ENCODE measurements around the gene ASCC1.
"Not testable (repeated sequence)": the region's sequence is repeated elsewhere in the genome, so short reads cannot be mapped to it uniquely, and the experiment has no call there.

Gene ASCC1

DNA sequence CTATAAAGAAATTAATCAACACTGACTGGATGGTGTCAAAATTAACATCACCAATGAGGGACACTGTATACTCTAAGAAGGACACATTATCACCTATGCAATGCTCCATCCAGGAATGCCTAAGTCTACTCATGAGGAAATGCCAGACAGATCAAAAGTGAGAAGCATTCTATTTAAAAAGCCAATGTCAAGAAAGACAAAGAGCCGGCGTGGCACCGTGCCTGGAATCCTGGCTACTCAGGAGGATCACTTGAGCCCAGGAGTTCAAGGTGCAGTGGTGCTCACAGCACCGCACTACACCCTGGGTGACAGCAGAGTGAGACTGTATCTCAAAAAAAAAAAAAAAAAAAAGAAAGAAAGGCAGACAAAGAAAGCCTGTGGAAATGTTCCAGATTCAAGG is 45.8 kb downstream of the ASCC1 start:
- DNase-seq (ENCODE audit: low spot score): no peak

GRCh38 chr10:72167118-72167517 is 49.0 kb downstream of the ASCC1 start:
- no peak for DNase-seq (ENCODE audit: low spot score)

DNA sequence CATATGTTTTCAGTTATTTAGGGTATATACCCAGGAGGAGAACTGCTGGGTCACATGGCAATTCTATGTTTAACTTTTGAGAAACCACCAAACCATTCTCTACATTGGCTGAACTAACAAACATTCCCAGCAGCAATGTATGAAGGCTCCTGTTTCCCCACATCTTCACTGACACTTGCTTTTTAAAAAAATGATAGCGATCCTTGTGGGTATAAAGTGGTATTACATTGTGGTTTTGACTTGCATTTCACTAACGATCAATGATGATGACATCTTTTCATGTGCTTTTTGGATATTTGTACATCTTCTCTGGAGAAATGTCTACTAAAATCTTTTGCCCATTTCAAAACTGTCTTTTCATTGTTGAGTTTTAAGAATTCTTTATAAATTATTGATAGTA is 51.5 kb downstream of the ASCC1 start:
- no peak for DNase-seq (ENCODE audit: low spot score)

DNA sequence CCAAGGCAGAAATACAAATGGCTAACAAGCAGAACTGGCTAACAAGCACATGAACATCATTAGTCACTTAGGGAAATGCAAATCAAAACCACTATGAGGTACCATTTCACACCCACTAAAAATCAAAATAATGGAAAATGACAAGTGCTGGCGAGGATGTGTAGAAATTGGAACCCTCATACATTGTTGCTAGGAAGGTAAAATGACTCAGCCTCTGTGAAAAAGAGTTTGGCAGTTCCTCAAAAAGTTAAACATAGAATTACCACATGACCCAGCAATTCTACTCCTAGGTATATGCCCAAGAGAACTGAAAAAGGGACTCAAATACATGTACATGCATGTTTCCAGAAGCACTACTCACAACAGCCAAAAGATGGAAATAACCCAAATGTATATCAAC is 53.1 kb downstream of the ASCC1 start:
- no peak for DNase-seq (ENCODE audit: low spot score)

DNA sequence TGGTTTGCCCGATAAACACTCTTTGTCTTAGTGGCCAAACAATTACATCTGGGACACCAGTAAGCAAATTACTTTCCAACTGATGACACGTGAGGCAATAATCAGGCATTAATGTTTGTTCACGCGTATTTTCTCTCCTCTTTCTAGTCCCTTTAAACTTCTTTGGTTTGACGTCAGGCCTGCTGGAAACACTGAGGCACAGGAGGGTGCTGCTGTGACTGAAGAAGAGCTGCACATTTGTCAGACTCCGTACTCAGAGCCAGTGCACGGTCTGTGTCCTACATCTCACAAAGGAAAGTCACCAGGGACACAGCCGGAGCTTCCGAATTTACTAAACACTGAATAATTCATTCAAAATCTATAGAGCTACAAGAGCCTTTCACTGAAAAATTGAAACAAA is 57.9 kb downstream of the ASCC1 start:
- DNase-seq (ENCODE audit: low spot score): no peak

- no peak for DNase-seq (ENCODE audit: low spot score)
Observed at GRCh38 chr10:72156223-72156622, 59.9 kb downstream of the ASCC1 start.

GRCh38 chr10:72152286-72152685 is 63.8 kb downstream of the ASCC1 start:
- DNase-seq (ENCODE audit: low spot score): no peak

DNA sequence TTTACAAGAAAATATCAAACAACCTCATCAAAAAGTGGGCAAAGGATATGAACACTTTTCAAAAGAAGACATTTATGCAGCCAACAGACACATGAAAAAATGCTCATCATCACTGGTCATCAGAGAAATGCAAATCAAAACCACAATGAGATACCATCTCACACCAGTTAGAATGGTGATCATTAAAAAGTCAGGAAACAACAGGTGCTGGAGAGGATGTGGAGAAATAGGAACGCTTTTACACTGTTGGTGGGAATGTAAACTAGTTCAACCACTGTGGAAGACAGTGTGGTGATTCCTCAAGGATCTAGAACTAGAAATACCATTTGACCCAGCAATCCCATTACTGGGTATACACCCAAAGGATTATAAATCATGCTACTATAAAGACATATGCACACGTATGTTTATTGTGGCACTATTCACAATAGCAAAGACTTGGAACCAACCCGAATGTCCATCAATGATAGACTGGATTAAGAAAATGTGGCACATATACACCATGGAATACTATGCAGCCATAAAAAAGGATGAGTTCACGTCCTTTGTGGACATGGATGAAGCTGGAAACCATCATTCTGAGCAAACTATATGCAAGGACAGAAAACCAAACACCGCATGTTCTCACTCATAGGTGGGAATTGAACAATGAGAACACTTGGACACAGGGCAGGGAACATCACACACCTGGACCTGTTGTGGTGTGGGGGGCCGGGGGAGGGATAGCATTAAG is 65.2 kb downstream of the ASCC1 start:
- DNase-seq (ENCODE audit: low spot score): not testable (repeated sequence)

GRCh38 chr10:72147324-72147584 is 68.8 kb downstream of the ASCC1 start:
- DNase-seq (ENCODE audit: low spot score): not testable (repeated sequence)

GRCh38 chr10:72146559-72147323 is 69.3 kb downstream of the ASCC1 start:
- no peak for DNase-seq (ENCODE audit: low spot score)

- DNase-seq (ENCODE audit: low spot score): no peak
Observed at GRCh38 chr10:72146071-72146470, 70.0 kb downstream of the ASCC1 start.

DNA sequence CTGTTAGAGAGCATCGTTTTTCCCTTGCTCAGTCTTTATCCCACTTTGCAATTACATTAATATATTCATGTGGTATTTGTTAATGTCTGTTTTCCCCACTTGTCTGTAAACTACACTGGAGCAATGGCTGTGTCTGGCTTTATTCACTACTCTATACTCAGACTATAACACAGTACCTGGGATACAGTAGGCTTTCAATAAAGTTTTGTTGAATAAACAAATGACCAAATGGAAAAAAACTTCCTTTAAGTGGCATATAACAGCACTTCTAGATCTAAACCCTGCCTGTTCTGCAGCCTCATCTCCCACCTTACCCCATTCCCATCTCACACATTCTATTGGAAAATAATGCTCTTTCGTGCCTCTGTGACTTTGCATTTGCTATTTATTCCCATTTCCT is 70.4 kb downstream of the ASCC1 start:
- no peak for DNase-seq (ENCODE audit: low spot score)

- no peak for DNase-seq (ENCODE audit: low spot score)
Observed at GRCh38 chr10:72140850-72141249, 75.2 kb downstream of the ASCC1 start.

- DNase-seq (ENCODE audit: low spot score): no peak
Observed at GRCh38 chr10:72140174-72140573, 75.9 kb downstream of the ASCC1 start.

- DNase-seq (ENCODE audit: low spot score): no peak
Observed at GRCh38 chr10:72137583-72137982, 78.5 kb downstream of the ASCC1 start.

- DNase-seq (ENCODE audit: low spot score): not testable (repeated sequence)
Observed at GRCh38 chr10:72136225-72136624, 79.9 kb downstream of the ASCC1 start.

DNA sequence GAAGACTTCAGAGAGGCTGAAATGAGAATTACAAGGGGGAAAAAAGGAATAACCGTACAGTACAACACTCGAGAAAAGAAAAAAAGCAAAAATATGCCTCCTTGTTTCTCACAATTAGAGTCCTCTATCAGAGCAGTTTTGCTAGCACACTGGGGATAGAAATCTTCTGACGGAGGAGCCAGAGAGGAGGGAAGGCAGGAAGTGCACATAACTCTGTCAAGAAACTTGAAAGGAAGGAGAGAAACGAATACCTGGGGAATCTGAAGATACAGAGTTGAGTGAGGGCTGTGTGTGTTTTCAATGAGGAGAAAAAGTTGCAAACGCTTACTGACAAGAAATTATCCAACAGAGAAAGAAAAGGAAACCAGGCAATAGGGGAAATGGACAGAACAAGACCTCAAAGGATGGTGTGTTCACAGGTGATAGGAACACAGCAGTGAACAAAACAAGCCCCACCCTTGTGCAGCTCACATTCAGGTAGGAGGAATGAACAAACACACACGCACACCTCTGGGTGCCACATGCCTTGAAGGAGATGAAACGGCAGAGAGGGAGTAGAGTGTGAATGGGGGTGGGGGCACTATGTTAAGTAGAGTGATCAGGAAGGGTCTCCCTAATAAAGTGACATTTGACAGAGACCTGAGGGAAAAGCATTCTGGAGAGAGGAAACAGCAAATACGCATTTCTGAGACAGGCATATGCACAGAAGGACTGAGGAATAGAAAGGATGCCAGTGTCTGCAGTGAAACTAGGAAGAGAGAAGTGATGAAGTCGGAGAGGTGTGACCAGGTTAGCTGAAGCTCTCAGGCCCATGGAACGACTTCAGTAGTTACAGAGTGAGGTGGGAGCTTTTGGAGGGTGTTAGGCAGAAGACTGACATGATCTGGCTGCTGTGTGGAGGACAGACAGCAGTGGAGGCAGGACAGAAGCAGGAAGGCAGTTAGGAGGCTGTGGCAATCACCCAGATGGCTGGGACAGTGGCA is 81.0 kb downstream of the ASCC1 start:
- DNase-seq (ENCODE audit: low spot score): no peak

- no peak for DNase-seq (ENCODE audit: low spot score)
Observed at GRCh38 chr10:72133517-72133916, 82.6 kb downstream of the ASCC1 start.

DNA sequence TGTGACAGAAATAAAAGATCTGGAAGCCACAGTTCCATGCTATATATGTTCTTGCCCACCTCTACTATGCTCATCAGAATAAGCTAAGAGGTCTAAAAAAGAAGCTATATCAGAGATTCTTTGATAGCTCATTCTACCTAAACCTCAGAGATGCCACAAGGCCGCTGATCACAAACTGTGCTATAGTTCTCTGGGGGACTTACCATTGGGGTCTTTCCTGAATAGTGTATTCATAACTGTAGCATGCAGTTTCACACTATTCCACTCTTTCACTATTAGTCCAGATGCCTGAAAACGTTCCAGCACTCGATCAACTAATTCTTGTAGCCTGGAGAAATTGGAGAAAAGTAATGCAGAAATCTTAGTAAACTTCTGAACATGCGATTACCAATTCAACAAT is 83.2 kb downstream of the ASCC1 start:
- DNase-seq (ENCODE audit: low spot score): no peak

DNA sequence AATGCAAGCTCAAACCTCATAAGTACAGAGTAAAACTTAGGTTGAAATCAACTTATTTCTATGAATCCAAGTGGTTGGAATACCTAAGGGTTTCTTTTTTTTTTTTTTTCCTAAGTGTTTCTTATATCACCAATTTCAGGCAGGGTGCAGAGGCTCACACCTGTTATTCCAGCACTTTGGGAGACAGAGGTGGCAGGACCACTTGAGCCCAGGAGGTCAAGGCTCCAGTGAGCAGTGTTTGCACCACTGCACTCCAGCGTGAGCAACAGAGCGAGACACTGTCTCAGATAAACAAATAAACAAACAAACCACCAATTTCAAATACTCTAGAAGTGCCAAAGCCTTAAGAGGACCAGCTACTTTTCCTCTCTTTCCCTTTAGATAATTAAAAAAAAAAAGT is 88.5 kb downstream of the ASCC1 start:
- no peak for DNase-seq (ENCODE audit: low spot score)

DNA sequence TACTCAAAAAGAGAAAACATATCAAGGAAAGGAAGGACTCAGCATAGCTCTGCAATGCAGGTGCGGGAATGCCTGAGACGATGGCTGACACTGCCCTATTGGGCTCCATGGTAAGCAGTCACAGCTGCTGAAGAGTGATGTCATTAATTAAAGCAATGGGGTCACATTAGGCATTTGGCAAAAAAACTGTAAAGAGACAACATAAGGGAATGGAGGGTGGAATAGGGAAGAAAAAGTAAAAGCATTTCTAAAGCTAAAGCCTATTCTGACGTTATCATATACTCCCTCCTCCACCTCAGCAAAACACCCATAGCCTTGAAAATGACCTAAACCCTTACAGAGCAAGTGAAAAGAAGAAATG is 89.2 kb downstream of the ASCC1 start:
- DNase-seq (ENCODE audit: low spot score): no peak

GRCh38 chr10:72126184-72126871 is 89.7 kb downstream of the ASCC1 start:
- no peak for DNase-seq (ENCODE audit: low spot score)
